ENCODE data around the gene ATCAY.

ATCAY gene

GRCh38 chr19:3880471-3881271, at the start of gene ATCAY:
Gene ATCAY (plus strand): TSS chr19:3880685. CDS start chr19:3885768, 5,083 bp downstream.
- Histone ChIP-seq H3K27me3 (ENCODE audit: control insufficient read depth in 1 of 2, insufficient read depth in 2 of 2, low read length in 2 of 2) (peaks cover 28 to 36% of the 10 kb centered on the region in 2 donors), H3K4me1 (ENCODE audit: control insufficient read depth, insufficient read depth, low read length) (no peaks in the 10 kb centered on the region), H3K9ac (ENCODE audit: low read length in 2 of 2) (no peak within 1 kb of the TSS), H3K4me3 (ENCODE audit: low read length in 2 of 2) (no peak within 1 kb of the TSS), H3K36me3 (ENCODE audit: control insufficient read depth in 2 of 2, insufficient read depth in 2 of 2, low read length in 2 of 2) (no peaks in the 10 kb centered on the region), H3K9me3 (ENCODE audit: control insufficient read depth in 2 of 2, low read length in 2 of 2) (no peaks in the 10 kb centered on the region), H3K27ac (ENCODE audit: low read length) (no peak within 1 kb of the TSS)

DNA sequence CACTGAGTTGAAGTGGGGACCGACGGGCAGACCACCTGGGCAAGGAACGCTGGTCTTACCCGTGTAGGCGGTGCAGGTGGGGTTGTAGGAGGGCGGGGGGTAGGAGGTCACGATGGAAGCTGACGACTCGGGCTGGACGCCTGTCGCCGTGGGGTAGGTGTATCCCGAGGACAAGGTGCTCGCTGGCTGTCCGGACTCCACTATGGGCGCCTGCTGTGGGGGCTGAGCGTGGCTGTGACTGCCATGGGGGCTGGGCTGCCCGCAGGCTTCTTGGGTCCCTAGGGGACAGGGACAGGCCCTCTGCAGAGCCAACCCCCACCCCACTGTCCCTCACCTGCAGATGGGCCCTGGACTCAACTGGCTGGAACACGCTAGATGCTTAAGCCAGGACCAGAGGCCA, 48.9 kb upstream of the ATCAY start:
- no peaks in the 10 kb centered on the region for H3K9me3 ChIP-seq (ENCODE audit: control insufficient read depth in 2 of 2, low read length in 2 of 2)
- no peak overlapping the region for H3K4me3 ChIP-seq (ENCODE audit: low read length in 2 of 2)
- no peaks in the 10 kb centered on the region for H3K36me3 ChIP-seq (ENCODE audit: control insufficient read depth in 2 of 2, insufficient read depth in 2 of 2, low read length in 2 of 2)
- H3K9ac ChIP-seq (ENCODE audit: low read length in 2 of 2), result no peak overlapping the region
- peaks cover 0 to 10% of the 10 kb centered on the region in 2 donors for H3K27me3 ChIP-seq (ENCODE audit: control insufficient read depth in 1 of 2, insufficient read depth in 2 of 2, low read length in 2 of 2)
- no peak overlapping the region for H3K27ac ChIP-seq (ENCODE audit: low read length)
- H3K4me1 ChIP-seq (ENCODE audit: control insufficient read depth, insufficient read depth, low read length), result no peaks in the 10 kb centered on the region

- H3K27me3 ChIP-seq (ENCODE audit: control insufficient read depth in 1 of 2, insufficient read depth in 2 of 2, low read length in 2 of 2), result peaks cover 0 to 10% of the 10 kb centered on the region in 2 donors
Observed at GRCh38 chr19:3832001-3832400, 48.5 kb upstream of the ATCAY start.

GRCh38 chr19:3833578-3834348, 46.7 kb upstream of the ATCAY start:
- Histone ChIP-seq H3K9ac (ENCODE audit: low read length in 2 of 2) (no peak overlapping the region), H3K27me3 (ENCODE audit: control insufficient read depth in 1 of 2, insufficient read depth in 2 of 2, low read length in 2 of 2) (peaks cover 0 to 10% of the 10 kb centered on the region in 2 donors), H3K27ac (ENCODE audit: low read length) (no peak overlapping the region), H3K36me3 (ENCODE audit: control insufficient read depth in 2 of 2, insufficient read depth in 2 of 2, low read length in 2 of 2) (no peaks in the 10 kb centered on the region), H3K4me1 (ENCODE audit: control insufficient read depth, insufficient read depth, low read length) (no peaks in the 10 kb centered on the region), H3K9me3 (ENCODE audit: control insufficient read depth in 2 of 2, low read length in 2 of 2) (no peaks in the 10 kb centered on the region), H3K4me3 (ENCODE audit: low read length in 2 of 2) (no peak overlapping the region)

More at GRCh38 chr19:3832001-3832400, 48.5 kb upstream of the ATCAY start:
- Histone ChIP-seq H3K36me3 (ENCODE audit: control insufficient read depth in 2 of 2, insufficient read depth in 2 of 2, low read length in 2 of 2) (no peaks in the 10 kb centered on the region), H3K9ac (ENCODE audit: low read length in 2 of 2) (no peak overlapping the region), H3K4me1 (ENCODE audit: control insufficient read depth, insufficient read depth, low read length) (no peaks in the 10 kb centered on the region), H3K4me3 (ENCODE audit: low read length in 2 of 2) (no peak overlapping the region), H3K9me3 (ENCODE audit: control insufficient read depth in 2 of 2, low read length in 2 of 2) (no peaks in the 10 kb centered on the region), H3K27ac (ENCODE audit: low read length) (no peak overlapping the region)

DNA sequence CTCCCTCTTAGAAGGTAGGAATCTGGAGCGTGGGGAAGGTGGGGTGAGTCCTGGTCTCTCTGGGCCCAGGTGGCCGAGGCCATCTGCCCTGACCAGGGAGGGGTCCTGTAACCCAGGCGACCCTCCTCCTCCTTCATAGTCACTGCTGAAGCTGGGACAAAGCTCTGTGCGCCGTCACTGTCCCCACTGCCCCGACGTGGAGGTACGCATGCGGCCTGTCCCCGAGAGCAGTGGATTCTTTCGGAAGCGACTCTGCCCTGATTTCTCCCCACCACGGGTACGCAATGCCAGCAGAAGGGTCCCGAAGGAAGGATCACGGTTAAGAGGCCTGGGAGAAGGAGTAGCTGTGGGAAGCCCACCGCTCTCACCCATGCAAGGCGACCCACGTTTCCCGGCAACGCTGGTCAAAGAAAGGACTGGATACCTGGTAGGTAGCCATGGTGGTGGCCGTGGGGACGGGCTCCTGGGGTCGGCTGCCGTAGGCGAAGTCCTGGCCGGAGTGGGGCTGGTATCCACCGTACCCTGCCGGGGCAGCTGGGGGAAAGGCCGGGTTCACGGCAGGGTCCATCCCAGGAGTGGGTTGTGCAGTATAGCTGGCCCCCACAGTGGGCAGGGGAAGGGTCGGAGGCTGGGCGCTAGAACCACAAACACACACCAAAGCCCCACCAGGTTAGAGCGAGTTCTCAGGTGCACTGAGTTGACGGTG, 46.0 kb upstream of the ATCAY start:
- H3K27ac ChIP-seq (ENCODE audit: low read length), result no peak overlapping the region
- H3K9ac ChIP-seq (ENCODE audit: low read length in 2 of 2), result no peak overlapping the region
- H3K36me3 ChIP-seq (ENCODE audit: control insufficient read depth in 2 of 2, insufficient read depth in 2 of 2, low read length in 2 of 2), result no peaks in the 10 kb centered on the region
- H3K4me1 ChIP-seq (ENCODE audit: control insufficient read depth, insufficient read depth, low read length), result no peaks in the 10 kb centered on the region
- peaks cover 0 to 10% of the 10 kb centered on the region in 2 donors for H3K27me3 ChIP-seq (ENCODE audit: control insufficient read depth in 1 of 2, insufficient read depth in 2 of 2, low read length in 2 of 2)
- no peak overlapping the region for H3K4me3 ChIP-seq (ENCODE audit: low read length in 2 of 2)
- H3K9me3 ChIP-seq (ENCODE audit: control insufficient read depth in 2 of 2, low read length in 2 of 2), result no peaks in the 10 kb centered on the region

DNA sequence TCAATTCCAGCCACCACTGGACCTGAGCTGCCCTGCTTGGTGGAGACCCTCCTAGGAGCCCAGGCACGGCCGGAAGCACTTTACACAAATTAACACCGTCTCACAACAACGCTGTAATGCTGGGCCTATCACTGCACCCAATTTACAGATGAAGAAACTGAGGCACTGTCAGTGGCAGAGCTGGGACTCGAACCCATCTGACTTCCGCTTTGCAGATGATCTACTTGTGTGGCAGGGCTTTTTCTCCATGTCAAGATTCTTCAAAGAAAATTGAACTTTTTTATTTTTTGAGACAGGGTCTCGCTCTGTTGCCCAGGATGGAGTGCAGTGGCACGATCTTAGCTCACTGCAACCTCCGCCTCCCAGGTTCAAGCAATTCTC, 45.4 kb upstream of the ATCAY start:
- H3K27me3 ChIP-seq (ENCODE audit: control insufficient read depth in 1 of 2, insufficient read depth in 2 of 2, low read length in 2 of 2), result peaks cover 0 to 10% of the 10 kb centered on the region in 2 donors
- no peaks in the 10 kb centered on the region for H3K4me1 ChIP-seq (ENCODE audit: control insufficient read depth, insufficient read depth, low read length)
- no peak overlapping the region for H3K9ac ChIP-seq (ENCODE audit: low read length in 2 of 2)
- H3K9me3 ChIP-seq (ENCODE audit: control insufficient read depth in 2 of 2, low read length in 2 of 2), result no peaks in the 10 kb centered on the region
- H3K4me3 ChIP-seq (ENCODE audit: low read length in 2 of 2), result no peak overlapping the region
- H3K27ac ChIP-seq (ENCODE audit: low read length), result no peak overlapping the region
- no peaks in the 10 kb centered on the region for H3K36me3 ChIP-seq (ENCODE audit: control insufficient read depth in 2 of 2, insufficient read depth in 2 of 2, low read length in 2 of 2)

GRCh38 chr19:3836887-3837286, 43.6 kb upstream of the ATCAY start:
- Histone ChIP-seq H3K4me1 (ENCODE audit: control insufficient read depth, insufficient read depth, low read length) (no peaks in the 10 kb centered on the region), H3K27ac (ENCODE audit: low read length) (no peak overlapping the region), H3K4me3 (ENCODE audit: low read length in 2 of 2) (no peak overlapping the region), H3K9ac (ENCODE audit: low read length in 2 of 2) (no peak overlapping the region), H3K27me3 (ENCODE audit: control insufficient read depth in 1 of 2, insufficient read depth in 2 of 2, low read length in 2 of 2) (peaks cover 0 to 4% of the 10 kb centered on the region in 2 donors), H3K9me3 (ENCODE audit: control insufficient read depth in 2 of 2, low read length in 2 of 2) (no peaks in the 10 kb centered on the region), H3K36me3 (ENCODE audit: control insufficient read depth in 2 of 2, insufficient read depth in 2 of 2, low read length in 2 of 2) (no peaks in the 10 kb centered on the region)

- H3K4me3 ChIP-seq (ENCODE audit: low read length in 2 of 2), result no peak overlapping the region
- no peaks in the 10 kb centered on the region for H3K36me3 ChIP-seq (ENCODE audit: control insufficient read depth in 2 of 2, insufficient read depth in 2 of 2, low read length in 2 of 2)
- H3K27me3 ChIP-seq (ENCODE audit: control insufficient read depth in 1 of 2, insufficient read depth in 2 of 2, low read length in 2 of 2), result peaks cover 0 to 3% of the 10 kb centered on the region in 2 donors
- no peaks in the 10 kb centered on the region for H3K4me1 ChIP-seq (ENCODE audit: control insufficient read depth, insufficient read depth, low read length)
- H3K9ac ChIP-seq (ENCODE audit: low read length in 2 of 2), result no peak overlapping the region
- no peak overlapping the region for H3K27ac ChIP-seq (ENCODE audit: low read length)
- H3K9me3 ChIP-seq (ENCODE audit: control insufficient read depth in 2 of 2, low read length in 2 of 2), result no peaks in the 10 kb centered on the region
Observed at GRCh38 chr19:3837332-3837731, 43.2 kb upstream of the ATCAY start.

DNA sequence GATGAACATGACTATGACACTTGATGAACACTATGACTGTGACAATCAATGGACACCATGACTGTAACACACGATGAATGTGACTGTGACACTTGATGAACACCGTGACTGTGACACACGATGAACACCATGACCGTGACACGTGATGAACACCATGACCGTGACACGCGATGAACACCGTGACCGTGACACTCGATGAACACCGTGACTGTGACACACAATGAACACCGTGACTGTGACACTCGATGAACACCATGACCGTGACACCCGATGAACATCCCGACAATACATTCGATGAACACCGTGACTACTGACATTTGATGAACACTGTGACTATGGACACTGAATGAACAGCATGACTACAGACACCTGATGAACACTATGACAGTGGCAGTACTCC, 42.6 kb upstream of the ATCAY start:
- H3K27ac ChIP-seq (ENCODE audit: low read length), result no peak overlapping the region
- no peaks in the 10 kb centered on the region for H3K9me3 ChIP-seq (ENCODE audit: control insufficient read depth in 2 of 2, low read length in 2 of 2)
- peaks cover 0 to 3% of the 10 kb centered on the region in 2 donors for H3K27me3 ChIP-seq (ENCODE audit: control insufficient read depth in 1 of 2, insufficient read depth in 2 of 2, low read length in 2 of 2)
- H3K4me3 ChIP-seq (ENCODE audit: low read length in 2 of 2), result no peak overlapping the region
- H3K36me3 ChIP-seq (ENCODE audit: control insufficient read depth in 2 of 2, insufficient read depth in 2 of 2, low read length in 2 of 2), result no peaks in the 10 kb centered on the region
- no peaks in the 10 kb centered on the region for H3K4me1 ChIP-seq (ENCODE audit: control insufficient read depth, insufficient read depth, low read length)
- H3K9ac ChIP-seq (ENCODE audit: low read length in 2 of 2), result no peak overlapping the region

GRCh38 chr19:3838661-3839060, 41.8 kb upstream of the ATCAY start:
- no peak overlapping the region for H3K27ac ChIP-seq (ENCODE audit: low read length)
- no peak overlapping the region for H3K9ac ChIP-seq (ENCODE audit: low read length in 2 of 2)
- H3K4me1 ChIP-seq (ENCODE audit: control insufficient read depth, insufficient read depth, low read length), result no peaks in the 10 kb centered on the region
- H3K36me3 ChIP-seq (ENCODE audit: control insufficient read depth in 2 of 2, insufficient read depth in 2 of 2, low read length in 2 of 2), result no peaks in the 10 kb centered on the region
- H3K4me3 ChIP-seq (ENCODE audit: low read length in 2 of 2), result no peak overlapping the region
- no peaks in the 10 kb centered on the region for H3K9me3 ChIP-seq (ENCODE audit: control insufficient read depth in 2 of 2, low read length in 2 of 2)
- H3K27me3 ChIP-seq (ENCODE audit: control insufficient read depth in 1 of 2, insufficient read depth in 2 of 2, low read length in 2 of 2), result peaks cover 0 to 2% of the 10 kb centered on the region in 2 donors
